Hair follicular keratinocyte (primary cell): ENCODE data around the gene ZNF521. TPM values are rescaled to one million over a fixed set of nuclear protein-coding genes. Genes with fewer than 3 reads are reported as not detected.

Source experiments
- total RNA-seq: library from RNA; depleted of rRNA; stranded (reverse); fragments of >200 nt; gene quantifications from 2 replicates; pipeline ENCODE4 v1.2.3, GENCODE V29; 2015

The ZNF521 gene
- total RNA-seq = not detected in 2 replicates

GRCh38 chr18:25351777-25352628, at the start of gene ZNF521:
Gene ZNF521, minus strand, starts transcription at chr18:25352166. Its CDS starts 1,220 bp downstream, at chr18:25350946.

